PC-3 (cell line): Measurements from ENCODE around the gene ACOX1. TPM values are rescaled to one million over a fixed set of nuclear protein-coding genes. Genes with fewer than 3 reads are reported as not detected.

Experiments
- ATAC-seq: fragments of 200-7000 bp; cut with Tn5 transposase; 2 replicates; pipeline ENCODE4 v1.9.1; 2020; ENCODE audit warnings: mild to moderate bottlenecking, moderate library complexity
- BruUV-seq: library from RNA; stranded (reverse); fragments of 400-500 nt; replicated peaks from 2 replicates; lab custom pipeline; 2021; lab: Mats Ljungman, UMichigan
- CTCF ChIA-PET: fragments of 300-600 bp; sonication (Branson Sonifier 250); formaldehyde crosslinking; loops from one replicate; lab custom pipeline; 2022; ENCODE audit warnings: antibody characterized with exemption; lab: Charles Lee
- POLR2A ChIA-PET: fragments of 300-600 bp; sonication (Branson Sonifier 250); formaldehyde crosslinking; loops from one replicate; lab custom pipeline; 2022; ENCODE audit warnings: antibody characterized with exemption; ENCODE audit not compliant: unreplicated experiment; lab: Charles Lee
- DNase-seq: peaks from one replicate; pipeline ENCODE4 v3.0.0-alpha.2; 2015
- H2AFZ ChIP-seq: fragments of 300-600 bp; sonication (generic); 2 replicates; pipeline ENCODE4 v1.6.0; 2016; ENCODE audit warnings: antibody characterized with exemption, low read length
- H3F3A ChIP-seq: fragments of 300-600 bp; sonication (generic); one replicate; pipeline ENCODE4 v1.6.0; 2017; ENCODE audit warnings: antibody characterized with exemption, low read length, control low read depth, mild to moderate bottlenecking; ENCODE audit not compliant: unreplicated experiment
- H3K27ac ChIP-seq: fragments of 300-600 bp; sonication (generic); 2 replicates; pipeline ENCODE4 v1.5.1; 2016; ENCODE audit warnings: mild to moderate bottlenecking, low read length
- H3K27me3 ChIP-seq: fragments of 300-600 bp; sonication (generic); 2 replicates; pipeline ENCODE4 v1.6.1; 2016; ENCODE audit warnings: low read length, mixed read lengths
- H3K36me3 ChIP-seq: fragments of 300-600 bp; sonication (generic); 2 replicates; pipeline ENCODE4 v1.6.1; 2016; ENCODE audit warnings: low read depth, mixed run types, low read length, mixed read lengths
- H3K4me1 ChIP-seq: fragments of 300-600 bp; sonication (generic); 2 replicates; pipeline ENCODE4 v1.5.1; 2016; ENCODE audit warnings: low read length; ENCODE audit not compliant: insufficient read depth
- H3K4me2 ChIP-seq: fragments of 300-600 bp; sonication (generic); 2 replicates; pipeline ENCODE4 v1.6.0; 2016; ENCODE audit warnings: low read length
- H3K4me3 ChIP-seq: fragments of 300-600 bp; sonication (generic); 2 replicates; pipeline ENCODE4 v1.5.1; 2016; ENCODE audit warnings: mild to moderate bottlenecking, low read length, mixed read lengths
- H3K79me2 ChIP-seq: fragments of 300-600 bp; sonication (generic); 2 replicates; pipeline ENCODE4 v1.6.1; 2017; ENCODE audit warnings: low read length, mixed read lengths
- H3K9ac ChIP-seq: fragments of 300-600 bp; sonication (generic); 2 replicates; pipeline ENCODE4 v1.6.0; 2016; ENCODE audit warnings: mild to moderate bottlenecking, low read length
- H3K9me2 ChIP-seq: fragments of 300-600 bp; sonication (generic); replicated peaks from 2 replicates; pipeline ENCODE4 v1.6.1; 2016; ENCODE audit warnings: mixed run types, low read length, mixed read lengths
- H3K9me3 ChIP-seq: fragments of 300-600 bp; sonication (generic); 2 replicates; pipeline ENCODE4 v1.6.1; 2016; ENCODE audit warnings: low read length, mixed read lengths
- H4K20me1 ChIP-seq: fragments of 300-600 bp; sonication (generic); 2 replicates; pipeline ENCODE4 v1.6.1; 2016; ENCODE audit warnings: low read length, mixed read lengths
- EZH2 ChIP-seq: fragments of 300-600 bp; sonication (generic); IDR thresholded peaks from one replicate; pipeline ENCODE4 v1.6.1; 2017; ENCODE audit warnings: antibody characterized with exemption, mild to moderate bottlenecking, low read length; ENCODE audit not compliant: unreplicated experiment
- EZH2phosphoT487 ChIP-seq: fragments of 300-600 bp; sonication (generic); IDR thresholded peaks from 2 replicates; pipeline ENCODE4 v1.6.1; 2018; ENCODE audit warnings: mild to moderate bottlenecking, antibody characterized with exemption, low read length, borderline replicate concordance
- intact Hi-C: fragments of 100-400 bp; cut with micrococcal nuclease; formaldehyde crosslinking; loops from 2 replicates; pipeline ENCODE4 v1.9.0; 2023
- total RNA-seq: library from RNA; depleted of rRNA; stranded (reverse); fragments of >200 nt; gene quantifications from 2 replicates; pipeline ENCODE4 v1.2.3, GENCODE V29; 2014
- TF ChIP-seq, protein P1 (sequence below): fragments of 300-600 bp; sonication (generic); conservative IDR thresholded peaks from 2 replicates; pipeline ENCODE4 v1.5.1; 2017; ENCODE audit warnings: antibody characterized with exemption, low read depth, mild to moderate bottlenecking, low read length

Gene ACOX1
- total RNA-seq, 1 experiment from 2014 or later = 63.2 TPM

DNA sequence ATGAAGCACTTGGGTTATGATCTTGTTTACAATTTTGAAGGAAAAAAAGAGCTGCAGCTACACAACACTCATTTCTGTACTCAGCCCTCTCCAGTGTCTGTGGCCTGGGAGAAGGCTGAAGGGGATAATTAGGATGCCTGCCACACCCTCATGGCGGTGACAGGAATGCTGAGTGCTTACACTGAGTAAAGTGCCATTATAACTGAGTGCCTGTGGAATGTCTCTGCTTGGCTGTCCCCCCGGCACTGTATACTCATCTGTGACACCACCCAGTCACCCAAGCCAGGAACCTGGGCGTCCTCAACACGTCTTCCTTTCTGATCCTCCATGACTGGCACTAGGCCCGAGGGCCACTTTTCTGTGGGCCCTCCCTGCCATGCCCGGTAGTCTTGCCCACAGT, 70.8 kb downstream of the ACOX1 start:
- BruUV-seq = no TSS peak
- no peak overlapping the region for H2AFZ ChIP-seq
- no peak for ATAC-seq
- TF ChIP-seq, protein P1, sequence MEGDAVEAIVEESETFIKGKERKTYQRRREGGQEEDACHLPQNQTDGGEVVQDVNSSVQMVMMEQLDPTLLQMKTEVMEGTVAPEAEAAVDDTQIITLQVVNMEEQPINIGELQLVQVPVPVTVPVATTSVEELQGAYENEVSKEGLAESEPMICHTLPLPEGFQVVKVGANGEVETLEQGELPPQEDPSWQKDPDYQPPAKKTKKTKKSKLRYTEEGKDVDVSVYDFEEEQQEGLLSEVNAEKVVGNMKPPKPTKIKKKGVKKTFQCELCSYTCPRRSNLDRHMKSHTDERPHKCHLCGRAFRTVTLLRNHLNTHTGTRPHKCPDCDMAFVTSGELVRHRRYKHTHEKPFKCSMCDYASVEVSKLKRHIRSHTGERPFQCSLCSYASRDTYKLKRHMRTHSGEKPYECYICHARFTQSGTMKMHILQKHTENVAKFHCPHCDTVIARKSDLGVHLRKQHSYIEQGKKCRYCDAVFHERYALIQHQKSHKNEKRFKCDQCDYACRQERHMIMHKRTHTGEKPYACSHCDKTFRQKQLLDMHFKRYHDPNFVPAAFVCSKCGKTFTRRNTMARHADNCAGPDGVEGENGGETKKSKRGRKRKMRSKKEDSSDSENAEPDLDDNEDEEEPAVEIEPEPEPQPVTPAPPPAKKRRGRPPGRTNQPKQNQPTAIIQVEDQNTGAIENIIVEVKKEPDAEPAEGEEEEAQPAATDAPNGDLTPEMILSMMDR = no peak
- TF ChIP-seq EZH2phosphoT487 (no peak), EZH2 (no peak)
- no peak overlapping the region for H3K4me3 ChIP-seq
- H3K4me2 ChIP-seq = no peak overlapping the region
- intact Hi-C loops = loop anchor here (10.0 kb wide), 1 partner anchor 367 kb away; no protein-coding TSS in a partner anchor
- H3K27me3 ChIP-seq = no peaks in the 10 kb centered on the region
- H3K36me3 ChIP-seq = no peaks in the 10 kb centered on the region
- POLR2A ChIA-PET = no interaction called here
- H4K20me1 ChIP-seq = no peaks in the 10 kb centered on the region
- H3F3A ChIP-seq = no peaks in the 10 kb centered on the region
- no peaks in the 10 kb centered on the region for H3K9me2 ChIP-seq
- no peak for DNase-seq
- H3K79me2 ChIP-seq = peaks cover 13% of the 10 kb centered on the region
- CTCF ChIA-PET = no interaction called here
- H3K9me3 ChIP-seq = no peaks in the 10 kb centered on the region
- H3K4me1 ChIP-seq = peaks cover 10% of the 10 kb centered on the region
- no peak overlapping the region for H3K27ac ChIP-seq
- H3K9ac ChIP-seq = no peak overlapping the region

DNA sequence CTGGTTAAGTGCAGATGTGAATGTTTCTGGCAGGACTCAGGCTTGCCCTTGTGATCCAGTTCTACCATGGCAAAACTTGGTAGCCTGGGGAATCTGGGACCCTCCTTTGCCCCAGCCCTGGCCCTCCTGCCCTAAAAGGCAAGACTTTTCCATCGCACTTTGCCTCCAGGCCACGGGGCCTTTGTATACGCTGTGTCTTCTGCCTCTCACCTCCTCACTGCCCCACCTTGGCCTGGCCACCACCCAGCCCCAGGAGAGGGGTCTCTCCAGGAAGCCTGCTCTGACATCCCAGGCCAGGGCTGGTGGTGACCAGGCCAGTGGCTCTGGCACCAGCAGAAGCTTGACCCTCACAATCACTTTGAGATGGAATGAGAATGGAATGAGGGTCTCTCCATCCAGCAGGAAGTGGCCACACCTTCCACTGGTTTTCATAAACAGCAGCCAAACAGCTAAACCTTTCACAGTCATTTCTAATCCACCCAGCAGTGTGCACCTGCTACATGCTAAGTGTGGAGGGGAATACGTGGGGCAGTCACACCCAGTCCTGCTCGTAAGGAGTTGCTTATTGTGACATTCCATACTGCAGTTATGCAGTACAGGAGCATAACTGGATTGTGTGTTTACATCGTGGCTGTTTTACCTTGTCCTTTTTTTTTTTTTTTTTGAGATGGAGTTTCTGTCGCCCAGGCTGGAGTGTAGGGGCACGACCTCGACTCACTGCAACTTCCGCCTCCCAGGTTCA, 72.7 kb downstream of the ACOX1 start:
- CTCF ChIA-PET = interaction anchor here (0.6 kb wide), 1 partner anchor 200 kb away, joined by 7 read pairs; no protein-coding TSS in a partner anchor
- no peak for ATAC-seq
- POLR2A ChIA-PET = no interaction called here
- Histone ChIP-seq H3K27ac (no peak overlapping the region), H3K4me1 (peaks cover 13% of the 10 kb centered on the region), H3K9me2 (no peaks in the 10 kb centered on the region), H3F3A (no peaks in the 10 kb centered on the region), H2AFZ (no peak overlapping the region), H3K27me3 (no peaks in the 10 kb centered on the region), H4K20me1 (no peaks in the 10 kb centered on the region), H3K36me3 (peaks cover 12% of the 10 kb centered on the region; the same call in 1 of the 2 replicates), H3K4me3 (no peak overlapping the region), H3K79me2 (peaks cover 26% of the 10 kb centered on the region), H3K4me2 (no peak overlapping the region), H3K9ac (no peak overlapping the region), H3K9me3 (no peaks in the 10 kb centered on the region)
- no peak for DNase-seq
- no TSS peak for BruUV-seq
- no peak for TF ChIP-seq EZH2
- TF ChIP-seq, protein P1 = no peak
- TF ChIP-seq EZH2phosphoT487 = no peak
- intact Hi-C loops = loop anchor here (10.0 kb wide), 1 partner anchor 368 kb away; no protein-coding TSS in a partner anchor
